GM12878 (cell line): ENCODE data around the gene RGSL1. TPM values are rescaled to one million over a fixed set of nuclear protein-coding genes. Genes with fewer than 3 reads are reported as not detected.

Experiments
- ATAC-seq: fragments of 200-7000 bp; cut with Tn5 transposase; 3 replicates; pipeline ENCODE4 v1.9.1; 2020; ENCODE audit warnings: mild to moderate bottlenecking, moderate library complexity
- BruUV-seq: library from RNA; stranded (reverse); fragments of 400-500 nt; replicated peaks from 2 replicates; lab custom pipeline; 2021; lab: Mats Ljungman, UMichigan
- CTCF ChIA-PET: fragments of 300-600 bp; sonication (Branson Sonifier 250); formaldehyde crosslinking; extraction: SDS; loops from one replicate; lab custom pipeline; 2021; ENCODE audit warnings: inconsistent platforms; lab: Yijun Ruan, JAX
- POLR2A ChIA-PET: fragments of 350-600 bp; formaldehyde crosslinking; extraction: SDS; loops from one replicate; lab custom pipeline; 2021; ENCODE audit warnings: inconsistent platforms; lab: Charles Lee
- RAD21 ChIA-PET: fragments of 300-600 bp; sonication (Branson Sonifier 250); formaldehyde crosslinking; loops from one replicate; lab custom pipeline; 2023; ENCODE audit warnings: antibody characterized with exemption; ENCODE audit not compliant: unreplicated experiment; lab: Charles Lee
- SMC1A ChIA-PET: fragments of 300-600 bp; sonication (Branson Sonifier 250); formaldehyde crosslinking; loops from one replicate; lab custom pipeline; 2023; ENCODE audit not compliant: unreplicated experiment, uncharacterized antibody; lab: Charles Lee
- DNase-seq: peaks from one replicate; pipeline ENCODE4 v3.0.0-alpha.2; 2011; ENCODE audit warnings: low read depth, low spot score
- FAIRE-seq: peaks from 3 replicates; lab custom pipeline; 2011; peaks lifted over from hg19 to GRCh38; lab: Jason Lieb, UNC
- H2AFZ ChIP-seq: 2 replicates; pipeline ENCODE4 v1.6.0; 2011; ENCODE audit warnings: low read depth, low read length, control low read depth; ENCODE audit not compliant: control insufficient read depth
- H3K27ac ChIP-seq: 2 replicates; pipeline ENCODE4 v1.5.1; 2011; ENCODE audit warnings: control low read depth; ENCODE audit not compliant: control insufficient read depth, insufficient read depth
- H3K27me3 ChIP-seq, 2 experiments: replicated peaks in 1 of 2; 2 replicates each; pipeline versions ENCODE4 v1.6.0 to v1.6.1; 2011; ENCODE audit warnings: low read length in 1 of 2; ENCODE audit not compliant: control insufficient read depth in 2 of 2, insufficient read depth in 2 of 2
- H3K36me3 ChIP-seq, 2 experiments: 2 replicates each; pipeline ENCODE4 v1.5.1; 2011; ENCODE audit warnings: low read length in 1 of 2; ENCODE audit not compliant: control insufficient read depth in 2 of 2, insufficient read depth in 2 of 2
- H3K4me1 ChIP-seq: 2 replicates; pipeline ENCODE4 v1.6.1; 2011; ENCODE audit warnings: mild to moderate bottlenecking, low read length, moderate library complexity, mixed read lengths; ENCODE audit not compliant: control insufficient read depth, insufficient read depth
- H3K4me2 ChIP-seq: 2 replicates; pipeline ENCODE4 v1.6.0; 2011; ENCODE audit warnings: control low read depth; ENCODE audit not compliant: control insufficient read depth, insufficient read depth
- H3K4me3 ChIP-seq: fragments of 200-600 bp; sonication (generic); 2 replicates; pipeline ENCODE4 v1.5.1; 2016
- H3K79me2 ChIP-seq: 2 replicates; pipeline ENCODE4 v1.6.0; 2011; ENCODE audit warnings: low read length; ENCODE audit not compliant: control insufficient read depth, insufficient read depth
- H3K9ac ChIP-seq: 2 replicates; pipeline ENCODE4 v1.8.0; 2011; ENCODE audit warnings: low read length, control low read depth, mixed read lengths; ENCODE audit not compliant: control insufficient read depth, insufficient read depth
- H3K9me3 ChIP-seq: replicated peaks from 3 replicates; pipeline ENCODE4 v1.5.1; 2011; ENCODE audit warnings: mild to moderate bottlenecking, low read length; ENCODE audit not compliant: control insufficient read depth, insufficient read depth
- H4K20me1 ChIP-seq: 2 replicates; pipeline ENCODE4 v1.6.0; 2011; ENCODE audit not compliant: control insufficient read depth, insufficient read depth
- ATF7 ChIP-seq: fragments of 450-650 bp; IDR thresholded peaks from 2 replicates; pipeline ENCODE4 v1.6.1; 2016; ENCODE audit warnings: low read depth, mild to moderate bottlenecking
- EZH2 ChIP-seq: IDR thresholded peaks from 2 replicates; pipeline ENCODE4 v1.6.1; 2012; ENCODE audit warnings: low read depth, mild to moderate bottlenecking, control low read depth, inconsistent platforms, low read length, borderline replicate concordance; ENCODE audit not compliant: control insufficient read depth
- IKZF2 ChIP-seq, 2 experiments: fragments of 450-650 bp; IDR thresholded peaks; 2 replicates each; pipeline ENCODE4 v1.6.1; 2017; ENCODE audit warnings: mild to moderate bottlenecking in 2 of 2, moderate library complexity in 2 of 2
- IRF4 ChIP-seq: IDR thresholded peaks from 2 replicates; pipeline ENCODE4 v1.6.1; 2011; ENCODE audit warnings: low read depth, low read length
- JUNB ChIP-seq: IDR thresholded peaks from 2 replicates; pipeline ENCODE4 v1.6.1; 2016; ENCODE audit warnings: antibody characterized with exemption, mild to moderate bottlenecking
- LARP7 ChIP-seq: fragments of 450-650 bp; IDR thresholded peaks from 2 replicates; pipeline ENCODE4 v1.6.1; 2017; ENCODE audit warnings: mild to moderate bottlenecking
- MYC ChIP-seq: IDR thresholded peaks from 2 replicates; pipeline ENCODE4 v1.6.1; 2011; ENCODE audit warnings: mild to moderate bottlenecking, low read length, moderate library complexity, inconsistent platforms; ENCODE audit not compliant: insufficient read depth, insufficient replicate concordance, insufficient read length, severe bottlenecking
- SRF ChIP-seq, 2 experiments: IDR thresholded peaks; 2 replicates each; pipeline ENCODE4 v1.6.1; 2011; ENCODE audit warnings: low read depth in 2 of 2, low read length in 2 of 2, mild to moderate bottlenecking in 1 of 2, moderate library complexity in 1 of 2
- WGBS: methylation state at CpG from one replicate; pipeline ENCODE4 v1.1.6; 2016; ENCODE audit warnings: low lambda C conversion rate; ENCODE audit not compliant: insufficient replicate concordance, insufficient coverage; ENCODE audit errors: missing lambda C conversion rate; 5-methylcytosine and 5-hydroxymethylcytosine counted together
- in situ Hi-C: fragments of 300-500 bp; cut with MboI; formaldehyde crosslinking; loops from 9 replicates; pipeline ENCODE4 v1.14.3; 2018; ENCODE audit warnings: mixed read lengths
- intact Hi-C: fragments of 100-400 bp; cut with micrococcal nuclease; formaldehyde crosslinking; loops from one replicate; pipeline ENCODE4 v1.14.2; 2022; ENCODE audit not compliant: unreplicated experiment
- polyA plus RNA-seq, 11 experiments: library from polyadenylated mRNA; depleted of rRNA in 4 of 11; unstranded in 6 of 11; stranded (reverse) in 5 of 11; fragments of >200 nt; fragmentation: Nextera tagmentation in 4 of 11; fragmentation: Illumina TruSeq in 1 of 11; extraction: Ambion mirVana in 4 of 11; extraction: Trizol in 1 of 11; gene quantifications; 1 replicate in 1 of 11; 2 replicates in 10 of 11; pipeline versions ENCODE4 v1.2.1 to v1.2.3, GENCODE V29; 2011 to 2016; ENCODE audit warnings: inconsistent platforms in 2 of 11, missing spikeins in 2 of 11, low read depth in 1 of 11
- total RNA-seq, 4 experiments: library from RNA; depleted of rRNA in 3 of 4; stranded (reverse); fragments of >200 nt in 3 of 4; fragmentation: Illumina TruSeq in 1 of 4; extraction: Trizol in 1 of 4; gene quantifications; 2 replicates each; pipeline versions ENCODE4 v1.2.1 to v1.2.3, GENCODE V29; 2013 to 2021
- TF ChIP-seq, protein P1 (sequence below): fragments of 450-650 bp; IDR thresholded peaks from 2 replicates; pipeline ENCODE4 v1.6.1; 2017; ENCODE audit warnings: low read depth, mild to moderate bottlenecking, moderate library complexity

RGSL1 gene
- total and polyA plus RNA-seq, 10 of the 15 experiments (the other 5 are each of a cell fraction or from before 2014, with no cell fraction given) = 0.05 to 0.28 (median 0.27) TPM; not detected in 5

DNA sequence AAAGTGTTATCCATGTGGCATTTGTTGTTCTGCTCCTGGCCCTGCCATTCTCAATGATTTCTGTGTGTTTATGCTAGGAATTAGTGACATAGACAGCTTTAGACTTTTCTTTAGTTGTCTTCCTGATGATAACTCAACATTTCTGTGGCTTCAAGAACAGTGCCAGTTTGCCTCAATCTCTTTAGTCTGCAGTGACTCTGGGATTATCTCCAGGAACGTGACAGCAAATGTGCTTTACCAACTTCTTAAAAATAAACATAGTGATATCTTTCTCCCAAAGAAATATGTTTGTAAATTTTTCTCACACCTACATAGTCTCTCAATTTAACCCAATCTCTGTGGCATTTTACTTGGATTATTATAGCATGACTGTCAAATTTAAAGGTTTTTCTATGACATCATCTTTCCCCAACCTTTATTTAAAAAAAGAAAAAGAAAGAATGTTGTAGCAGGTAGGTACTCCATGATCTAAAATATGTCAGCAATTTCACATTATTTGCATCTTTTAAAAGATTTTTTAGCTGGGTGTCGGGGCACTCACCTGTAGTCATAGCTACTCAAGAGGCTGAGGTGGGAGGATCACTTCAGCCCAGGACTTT is 114.6 kb downstream of the RGSL1 start:
- intact Hi-C loops = no loop called here
- in situ Hi-C loops = no loop called here

DNA sequence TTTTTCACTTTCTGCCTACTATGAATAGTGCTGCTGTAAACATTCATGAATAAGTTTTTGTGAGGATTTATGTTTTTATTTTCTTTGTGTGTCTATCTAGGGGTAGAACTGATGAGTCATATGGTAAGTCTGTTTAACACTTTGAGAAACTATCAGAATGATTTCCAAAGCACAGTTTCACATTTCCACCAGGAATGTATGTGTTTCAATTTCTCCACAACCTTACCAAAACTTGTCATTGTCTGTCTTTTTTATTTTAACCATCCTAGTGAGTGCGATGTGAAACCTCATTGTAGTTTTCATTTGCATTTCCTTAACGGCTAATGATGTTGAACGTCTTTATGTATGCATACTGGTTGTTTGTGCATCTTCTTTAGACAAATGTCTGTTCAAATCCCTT is 115.6 kb downstream of the RGSL1 start:
- RAD21 ChIA-PET = no interaction called here
- POLR2A ChIA-PET = no interaction called here
- TF ChIP-seq EZH2 (no peak), IKZF2 (IDR thresholded peaks at IDR 0.05) (peak; percentile 72 to 74), SRF (IDR thresholded peaks at IDR 0.05; ENCODE audit: low read depth in 2 of 2, low read length in 2 of 2) (no peak), JUNB (peak; percentile 61), LARP7 (no peak), MYC (no peak)
- TF ChIP-seq, protein P1, sequence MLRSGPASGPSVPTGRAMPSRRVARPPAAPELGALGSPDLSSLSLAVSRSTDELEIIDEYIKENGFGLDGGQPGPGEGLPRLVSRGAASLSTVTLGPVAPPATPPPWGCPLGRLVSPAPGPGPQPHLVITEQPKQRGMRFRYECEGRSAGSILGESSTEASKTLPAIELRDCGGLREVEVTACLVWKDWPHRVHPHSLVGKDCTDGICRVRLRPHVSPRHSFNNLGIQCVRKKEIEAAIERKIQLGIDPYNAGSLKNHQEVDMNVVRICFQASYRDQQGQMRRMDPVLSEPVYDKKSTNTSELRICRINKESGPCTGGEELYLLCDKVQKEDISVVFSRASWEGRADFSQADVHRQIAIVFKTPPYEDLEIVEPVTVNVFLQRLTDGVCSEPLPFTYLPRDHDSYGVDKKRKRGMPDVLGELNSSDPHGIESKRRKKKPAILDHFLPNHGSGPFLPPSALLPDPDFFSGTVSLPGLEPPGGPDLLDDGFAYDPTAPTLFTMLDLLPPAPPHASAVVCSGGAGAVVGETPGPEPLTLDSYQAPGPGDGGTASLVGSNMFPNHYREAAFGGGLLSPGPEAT = peak; percentile 23; the same call in 1 of the 2 replicates
- intact Hi-C loops (no loop called here), in situ Hi-C loops (no loop called here)
- Histone ChIP-seq H3K4me2 (no peak overlapping the region), H3K9ac (no peak overlapping the region), H4K20me1 (no peaks in the 10 kb centered on the region), H3K4me1 (peaks cover 14% of the 10 kb centered on the region), H2AFZ (no peak overlapping the region), H3K27ac (no peak overlapping the region), H3K4me3 (no peak overlapping the region), H3K79me2 (no peaks in the 10 kb centered on the region), H3K27me3 (peaks cover 0 to 2% of the 10 kb centered on the region in 2 experiments; a peak in 2 of 4 replicates), H3K9me3 (no peaks in the 10 kb centered on the region; the same call in 2 of the 3 replicates), H3K36me3 (no peaks in the 10 kb centered on the region)
- BruUV-seq = no TSS peak
- 3% methylated on average over 3 of the region's 3 CpGs for WGBS
- SMC1A ChIA-PET = interaction anchor here (1.6 kb wide), 1 partner anchor 78 kb away, joined by 4 read pairs; no protein-coding TSS in a partner anchor
- CTCF ChIA-PET = interaction anchor here (1.6 to 1.8 kb wide), 2 partner anchors 9 to 217 kb away, joined by 3 to 5 read pairs; no protein-coding TSS in a partner anchor
- FAIRE-seq (no peak), DNase-seq (no peak), ATAC-seq (peak; percentile 62)

More for the DNA sequence above, 114.6 kb downstream of the RGSL1 start:
- H3K4me3 ChIP-seq = no peak overlapping the region
- ChIA-PET SMC1A (no interaction called here), RAD21 (no interaction called here), POLR2A (no interaction called here), CTCF (no interaction called here)
- H3K9ac ChIP-seq = no peak overlapping the region
- H3K9me3 ChIP-seq = no peaks in the 10 kb centered on the region; the same call in 2 of the 3 replicates
- TF ChIP-seq ATF7 (peak; percentile 23; the same call in 1 of the 2 replicates), IRF4 (no peak)
- DNase-seq (no peak), ATAC-seq (no peak), FAIRE-seq (no peak)
- H2AFZ ChIP-seq = no peak overlapping the region
- no peaks in the 10 kb centered on the region for H3K79me2 ChIP-seq
- H3K36me3 ChIP-seq = no peaks in the 10 kb centered on the region
- H3K27me3 ChIP-seq = peaks cover 0 to 2% of the 10 kb centered on the region in 2 experiments; a peak in 2 of 4 replicates
- BruUV-seq = no TSS peak
- H3K4me2 ChIP-seq = no peak overlapping the region
- H3K27ac ChIP-seq = no peak overlapping the region
- WGBS = 0% methylated on average over 2 of the region's 2 CpGs
- no peaks in the 10 kb centered on the region for H4K20me1 ChIP-seq
- H3K4me1 ChIP-seq = peaks cover 7% of the 10 kb centered on the region
